HG02798 (cell line): ENCODE results near the gene MAPK7.

Source experiments
- ATAC-seq: cut with Tn5 transposase; IDR thresholded peaks from one replicate; pipeline ENCODE4 v1.9.1; 2021; ENCODE audit warnings: mild to moderate bottlenecking; ENCODE audit not compliant: unreplicated experiment, poor library complexity

The MAPK7 gene

GRCh38 chr17:19391432-19391831 lies 13.1 kb downstream of the MAPK7 start:
- ATAC-seq, result no peak

DNA sequence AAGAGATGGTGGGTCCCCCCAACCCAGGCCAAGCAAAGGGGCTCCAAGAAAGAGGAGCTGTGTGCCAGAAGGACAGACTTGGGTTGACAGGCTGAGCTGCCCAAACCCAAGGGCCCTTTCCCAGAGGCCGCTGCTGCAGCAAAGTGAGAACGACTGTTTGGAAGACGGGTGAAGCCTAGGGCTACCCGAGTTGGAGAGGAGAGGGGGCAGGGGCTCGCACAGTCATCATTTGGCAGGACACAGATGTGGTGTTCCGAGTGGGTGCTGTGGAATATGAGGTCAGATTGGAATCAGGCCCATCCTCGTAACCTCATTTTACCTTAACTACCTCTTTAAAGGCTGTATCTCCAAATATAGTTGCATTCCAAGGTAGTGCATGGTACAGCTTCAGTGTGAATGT lies 14.0 kb downstream of the MAPK7 start:
- no peak for ATAC-seq

GRCh38 chr17:19397556-19398041 lies 19.3 kb downstream of the MAPK7 start:
- no peak for ATAC-seq

DNA sequence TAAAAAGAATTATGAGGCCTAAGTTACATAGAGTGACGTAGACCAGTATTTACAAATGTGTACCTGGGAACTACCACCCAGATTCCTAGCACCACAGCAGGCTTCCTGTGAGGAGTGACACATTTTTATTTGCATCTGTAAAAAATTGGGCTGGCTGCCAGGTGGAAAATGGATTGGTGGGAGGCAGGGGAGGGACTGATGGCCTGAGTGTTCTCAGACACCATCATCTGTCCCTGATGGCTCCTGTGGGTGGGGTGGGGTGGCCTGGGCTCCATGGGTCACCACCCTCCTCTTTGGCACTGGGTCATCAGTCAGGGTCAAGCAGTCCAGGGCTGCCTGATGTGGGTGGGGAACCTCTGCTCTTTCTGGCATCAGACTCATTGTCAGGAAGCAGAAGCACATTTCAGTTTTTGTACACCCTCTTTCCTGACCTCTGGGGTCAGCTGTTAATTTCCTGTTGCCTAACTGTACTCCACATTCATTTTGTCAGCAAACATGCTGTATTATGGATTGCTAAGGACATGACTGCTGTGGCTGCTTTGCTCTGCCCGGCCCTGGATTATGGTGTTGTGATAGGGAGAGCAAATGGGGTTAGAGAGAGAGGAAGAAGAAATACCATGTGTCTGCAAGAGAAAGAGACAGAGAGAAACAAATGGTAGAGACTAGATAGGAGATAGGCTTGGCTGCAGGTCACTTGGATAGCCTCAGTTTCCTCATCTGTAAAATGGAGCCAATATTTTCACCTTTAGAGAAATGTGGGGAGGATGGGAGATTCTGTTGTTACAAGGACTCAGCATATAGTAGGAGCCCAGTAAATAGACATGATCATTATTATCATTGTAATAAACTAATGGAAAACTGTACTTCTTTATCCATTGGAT lies 20.2 kb downstream of the MAPK7 start:
- no peak for ATAC-seq

GRCh38 chr17:19399750-19400450 lies 21.6 kb downstream of the MAPK7 start:
- no peak for ATAC-seq

DNA sequence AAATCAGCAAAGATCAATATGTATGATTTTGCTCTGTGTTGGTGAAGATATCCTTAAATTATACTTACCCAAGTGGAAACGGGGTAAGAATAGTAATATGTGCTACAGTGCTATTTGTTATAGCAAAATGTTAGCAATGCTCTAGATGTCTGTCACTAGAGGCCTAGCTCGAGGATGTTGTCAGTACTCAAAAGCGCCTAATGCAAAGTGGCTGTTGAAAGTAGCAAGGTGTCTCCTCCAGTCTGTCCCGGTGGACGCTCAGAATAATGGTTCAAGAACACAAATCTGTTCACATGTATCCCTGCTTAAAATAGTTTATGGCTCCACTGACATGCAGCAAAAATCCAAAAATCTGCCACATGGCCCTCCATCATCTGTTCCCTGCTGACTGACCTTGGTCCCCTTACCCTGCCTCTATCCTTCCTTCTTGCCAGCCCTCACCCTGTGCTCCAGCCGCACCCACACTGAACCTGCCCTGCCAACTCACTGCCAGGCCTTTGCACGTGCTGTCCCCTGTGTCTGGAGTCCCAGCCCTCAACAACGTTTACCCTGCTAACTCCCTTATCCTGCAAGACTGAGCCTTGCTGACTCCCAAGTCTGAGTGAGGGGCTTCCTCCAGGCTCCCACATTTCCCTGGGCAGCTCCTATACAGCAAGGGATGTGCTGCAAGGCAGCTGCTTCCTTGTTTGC lies 23.2 kb downstream of the MAPK7 start:
- ATAC-seq, result no peak

DNA sequence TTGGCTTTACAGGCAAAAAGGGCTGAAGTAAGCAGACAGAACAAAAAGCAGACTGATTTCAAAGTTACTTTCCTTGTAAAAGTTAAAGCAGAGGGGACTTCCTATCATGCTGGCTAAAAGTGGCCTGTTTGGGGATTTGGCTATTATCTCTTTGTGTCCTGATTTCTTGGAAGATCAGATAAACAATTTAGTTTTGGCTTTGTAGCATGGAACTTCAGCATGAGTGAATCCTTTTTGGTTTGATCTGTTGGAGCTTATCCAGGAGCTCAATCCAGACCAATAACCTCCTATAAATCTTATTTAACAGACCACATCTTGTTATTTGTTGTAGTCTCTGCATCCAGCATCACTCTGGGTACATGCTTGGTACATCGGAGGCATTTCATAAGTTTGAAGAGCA lies 23.9 kb downstream of the MAPK7 start:
- ATAC-seq, result no peak

GRCh38 chr17:19403021-19403420 lies 24.7 kb downstream of the MAPK7 start:
- ATAC-seq, result no peak

- ATAC-seq, result no peak
Observed at GRCh38 chr17:19404264-19404663, 26.0 kb downstream of the MAPK7 start.

GRCh38 chr17:19405114-19405513 lies 26.8 kb downstream of the MAPK7 start:
- no peak for ATAC-seq

GRCh38 chr17:19407601-19408345 lies 29.5 kb downstream of the MAPK7 start:
- ATAC-seq, result no peak

DNA sequence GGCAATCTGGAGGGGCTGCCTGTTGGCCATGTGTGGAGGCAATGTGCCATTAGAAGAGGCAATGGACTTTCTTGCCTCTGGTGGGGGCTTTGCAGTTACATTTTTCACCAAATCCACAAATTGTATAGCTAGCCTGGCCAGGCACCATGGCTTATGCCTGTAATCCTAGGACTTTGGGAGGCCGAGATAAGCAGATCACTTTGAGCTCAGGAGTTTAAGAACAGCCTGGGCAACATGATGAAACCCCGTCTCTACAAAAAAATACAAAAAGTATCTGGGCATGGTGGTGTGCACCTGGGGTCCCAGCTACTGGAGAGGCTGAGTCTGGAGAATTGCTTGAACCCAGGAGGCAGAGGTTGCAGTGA lies 30.0 kb downstream of the MAPK7 start:
- no peak for ATAC-seq

DNA sequence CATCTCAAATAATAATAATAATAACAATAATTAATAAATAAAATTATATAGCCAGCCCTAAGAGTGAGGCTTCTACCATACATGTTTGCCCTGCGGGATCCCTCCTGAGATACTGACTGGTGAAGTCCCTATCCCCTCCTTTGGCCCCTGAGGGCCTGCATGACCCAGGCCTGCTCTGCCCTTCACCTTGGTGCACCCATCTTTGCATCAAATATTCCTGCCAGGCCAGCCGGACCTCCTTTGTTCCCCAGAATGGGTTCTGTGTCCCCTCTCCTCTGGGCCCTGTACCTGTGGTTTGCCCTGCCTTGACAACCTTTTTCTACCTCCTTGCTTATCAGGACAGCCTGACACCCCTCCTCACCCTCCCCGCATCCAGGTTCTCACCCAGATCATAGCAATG lies 30.8 kb downstream of the MAPK7 start:
- ATAC-seq, result no peak

GRCh38 chr17:19409509-19409908 lies 31.2 kb downstream of the MAPK7 start:
- ATAC-seq, result no peak

DNA sequence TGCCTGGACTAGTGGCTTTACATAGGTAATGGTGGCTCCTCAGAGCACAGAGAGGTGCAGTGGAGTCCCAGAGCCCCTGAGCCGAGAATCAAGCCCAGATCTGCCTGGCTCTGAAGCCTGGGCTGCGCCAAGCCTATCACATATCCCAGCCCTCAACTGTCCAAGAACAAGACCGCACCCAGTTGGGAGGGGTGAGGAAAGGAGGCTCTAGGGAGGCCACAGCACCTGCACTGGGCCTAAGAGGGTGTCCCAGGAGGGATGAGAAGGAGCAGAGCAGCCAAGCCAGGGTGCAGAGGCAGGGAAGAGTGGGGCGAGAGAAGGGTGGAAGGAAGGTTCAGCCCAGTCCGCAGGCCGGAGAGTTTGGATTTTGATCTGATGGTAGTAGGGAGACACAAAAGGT lies 31.8 kb downstream of the MAPK7 start:
- ATAC-seq, result no peak

DNA sequence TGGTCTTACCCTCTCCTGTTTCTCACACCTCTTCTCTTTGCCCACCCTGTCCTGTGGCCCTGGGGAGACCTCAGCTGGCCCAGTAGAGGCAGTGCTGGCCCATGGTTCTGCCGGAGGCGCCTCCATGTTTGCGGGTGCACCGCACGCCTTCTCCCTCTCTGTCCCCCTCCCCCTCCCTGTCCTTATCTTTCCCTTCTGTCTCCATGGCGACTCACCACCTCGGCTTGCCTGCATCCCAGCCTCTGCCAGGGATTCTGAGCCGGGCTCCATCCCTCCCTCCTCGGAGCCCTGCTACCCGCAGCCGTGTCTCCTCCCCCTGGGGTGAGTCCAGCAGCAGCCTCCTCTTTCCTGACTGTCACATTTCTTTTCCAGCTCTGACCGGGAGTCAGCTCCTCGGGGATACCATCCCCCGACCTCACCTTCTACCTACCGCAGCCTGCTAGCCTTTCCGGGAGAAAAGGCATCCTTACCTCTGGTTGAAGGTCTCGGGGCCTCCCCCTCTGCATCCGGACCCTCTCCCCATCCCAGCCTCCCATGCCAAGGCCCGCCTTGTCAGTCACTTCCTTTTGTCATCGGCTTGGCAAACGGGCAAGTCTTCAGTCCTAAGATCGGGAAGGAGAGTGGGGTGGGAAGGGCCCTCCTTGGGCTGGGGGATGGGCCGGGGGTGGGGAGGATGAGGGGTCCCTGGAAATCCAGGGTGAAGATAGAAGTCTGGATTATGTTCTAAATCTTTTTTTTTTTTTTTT lies 32.8 kb downstream of the MAPK7 start, which contains the start of gene RNF112:
RNF112 (plus strand) TSS at position 358 of the 746 bp plus-strand sequence; CDS start at position 535, 177 bp downstream.
- ATAC-seq, result no peak

DNA sequence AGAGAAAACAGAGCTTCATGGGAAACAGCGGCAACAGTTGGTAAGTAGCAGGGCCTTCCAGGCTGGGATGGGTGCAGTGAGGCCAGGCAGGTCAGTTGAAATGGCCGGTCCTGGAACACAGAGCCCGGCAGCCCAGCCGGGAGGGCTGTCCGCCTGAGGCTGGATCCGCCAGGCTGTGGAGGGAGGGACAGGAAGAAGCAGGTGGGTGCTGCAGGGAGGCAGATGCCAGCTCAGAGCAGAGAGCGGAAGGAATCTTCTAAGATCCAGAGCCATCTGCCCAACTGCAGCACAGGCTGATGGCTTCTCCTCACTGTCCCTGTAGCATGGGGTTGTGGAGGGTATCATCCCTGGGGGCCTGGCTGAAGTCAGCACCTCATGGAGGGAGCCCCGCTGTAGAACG lies 33.3 kb downstream of the MAPK7 start:
- ATAC-seq, result no peak

- no peak for ATAC-seq
Observed at GRCh38 chr17:19412510-19412909, 34.2 kb downstream of the MAPK7 start.

DNA sequence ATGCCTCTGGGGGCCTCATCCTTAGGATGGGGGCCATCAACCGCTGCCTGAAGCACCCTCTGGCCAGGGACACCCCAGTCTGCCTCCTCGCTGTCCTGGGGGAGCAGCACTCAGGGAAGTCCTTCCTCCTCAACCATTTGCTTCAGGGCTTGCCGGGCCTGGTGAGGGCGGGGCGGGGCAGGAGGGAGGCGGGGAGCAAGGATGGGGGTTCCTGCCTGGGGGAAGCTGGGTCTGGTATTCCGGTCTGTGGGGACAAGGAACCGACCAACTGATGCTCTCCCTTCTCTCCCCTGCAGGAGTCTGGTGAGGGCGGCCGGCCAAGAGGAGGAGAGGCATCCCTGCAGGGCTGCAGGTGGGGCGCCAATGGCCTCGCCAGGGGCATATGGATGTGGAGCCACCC lies 34.7 kb downstream of the MAPK7 start:
- ATAC-seq, result no peak

DNA sequence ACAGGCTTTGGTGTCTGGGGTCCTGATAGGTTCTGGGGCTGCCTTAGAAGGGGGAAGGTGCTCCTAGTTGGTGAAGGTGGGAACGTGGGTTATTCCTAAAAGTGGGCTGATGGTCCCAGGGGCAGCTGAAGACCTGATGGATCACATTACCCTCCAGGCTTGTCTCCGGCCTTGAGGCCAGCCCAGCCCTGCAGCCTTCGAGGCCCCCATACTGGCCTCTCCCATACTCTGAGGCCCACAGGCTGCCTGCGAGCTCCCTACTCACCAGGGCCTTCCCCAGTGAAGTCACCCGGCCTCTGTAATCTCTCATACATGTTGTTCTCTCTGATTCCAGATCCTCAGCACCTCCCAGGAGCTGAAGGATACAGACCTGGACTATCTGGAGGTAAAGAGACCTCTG lies 35.5 kb downstream of the MAPK7 start:
- ATAC-seq, result no peak
